ENCODE results near the gene SP2. TPM values are rescaled to one million over a fixed set of nuclear protein-coding genes. Genes with fewer than 3 reads are reported as not detected.

Gene SP2
- total RNA-seq, 1 experiment from 2014 or later, result 25.6 TPM

- ChIA-PET POLR2A (no interaction called here), CTCF (no interaction called here)
- Histone ChIP-seq H3K9me3 (ENCODE audit: control insufficient read depth, insufficient read depth, low read depth, low read length) (no peaks in the 10 kb centered on the region), H3K36me3 (ENCODE audit: control insufficient read depth, insufficient read depth, low read length) (no peaks in the 10 kb centered on the region), H3K4me3 (ENCODE audit: low read depth in 2 of 2, low read length in 2 of 2) (no peak overlapping the region), H3K27ac (ENCODE audit: low read length) (no peak overlapping the region), H3K27me3 (ENCODE audit: control insufficient read depth, insufficient read depth, low read length) (peaks cover 22% of the 10 kb centered on the region), H3K4me1 (ENCODE audit: control insufficient read depth, insufficient read depth, low read length) (peaks cover 3% of the 10 kb centered on the region; the same call in 1 of the 2 replicates)
- BruUV-seq (replicated peaks), result no TSS peak
- no peak for ATAC-seq
- intact Hi-C loops (cut with micrococcal nuclease; ENCODE audit: unreplicated experiment), result no loop called here
- in situ Hi-C loops (cut with HindIII; ENCODE audit: low pct_unique_long_range_greater_than_20kb, low sequenced_read_pairs), result no loop called here
- no peak for DNase-seq (ENCODE audit: low read depth, low spot score)
- no peak for TF ChIP-seq TCF7L2 (IDR thresholded peaks at IDR 0.05; ENCODE audit: low read depth, low read length)
- TF ChIP-seq CTCF (IDR thresholded peaks at IDR 0.05), result no peak
These were observed 42.4 kb upstream of the SP2 start for GRCh38 chr17:47853616-47854015.

- intact Hi-C loops (cut with micrococcal nuclease; ENCODE audit: unreplicated experiment) (no loop called here), in situ Hi-C loops (cut with HindIII; ENCODE audit: low pct_unique_long_range_greater_than_20kb, low sequenced_read_pairs) (no loop called here)
- H3K4me1 ChIP-seq (ENCODE audit: control insufficient read depth, insufficient read depth, low read length), result peaks cover under 1% of the 10 kb centered on the region; the same call in 1 of the 2 replicates
- no peak for DNase-seq (ENCODE audit: low read depth, low spot score)
- H3K9me3 ChIP-seq (ENCODE audit: control insufficient read depth, insufficient read depth, low read depth, low read length), result no peaks in the 10 kb centered on the region
- TF ChIP-seq REST (IDR thresholded peaks at IDR 0.05; ENCODE audit: insufficient read depth in 1 of 2, low read depth in 2 of 2, low read length in 1 of 2) (no peak), TCF7L2 (IDR thresholded peaks at IDR 0.05; ENCODE audit: low read depth, low read length) (no peak), SIN3A (IDR thresholded peaks at IDR 0.05; ENCODE audit: borderline replicate concordance, insufficient read depth, low read depth, low read length) (no peak), POLR2AphosphoS5 (IDR thresholded peaks at IDR 0.05; ENCODE audit: low read depth, low read length) (no peak), CTCF (IDR thresholded peaks at IDR 0.05) (no peak)
- no peak for ATAC-seq
- no peak overlapping the region for H3K4me3 ChIP-seq (ENCODE audit: low read depth in 2 of 2, low read length in 2 of 2)
- no peak overlapping the region for H3K27ac ChIP-seq (ENCODE audit: low read length)
- BruUV-seq (replicated peaks), result no TSS peak
- peaks cover 22% of the 10 kb centered on the region for H3K27me3 ChIP-seq (ENCODE audit: control insufficient read depth, insufficient read depth, low read length)
- POLR2A ChIA-PET, result interaction anchor here (0.6 kb wide), 1 partner anchor 201 kb away, joined by 9 read pairs; no protein-coding TSS in a partner anchor
- CTCF ChIA-PET, result no interaction called here
- no peaks in the 10 kb centered on the region for H3K36me3 ChIP-seq (ENCODE audit: control insufficient read depth, insufficient read depth, low read length)
These were observed 40.3 kb upstream of the SP2 start for GRCh38 chr17:47855737-47856136.
